NT2/D1 (cell line): ENCODE data around the gene CFTR.

ENCODE experiments used
- SUZ12 ChIP-seq: IDR thresholded peaks from 2 replicates; pipeline ENCODE4 v1.6.1; 2011; ENCODE audit not compliant: insufficient read length, insufficient read depth; ENCODE audit errors: extremely low read depth
- YY1 ChIP-seq: IDR thresholded peaks from 2 replicates; pipeline ENCODE4 v1.6.1; 2011; ENCODE audit not compliant: insufficient read length, insufficient read depth
- ZNF274 ChIP-seq: IDR thresholded peaks from 2 replicates; pipeline ENCODE4 v1.6.1; 2011; ENCODE audit warnings: mild to moderate bottlenecking, low read depth, low read length

- TF ChIP-seq ZNF274 (no peak), SUZ12 (no peak), YY1 (no peak)
Observed at GRCh38 chr7:117616694-117617093, 136.9 kb downstream of the CFTR start.
